ENCODE measurements around the gene RIC8B. TPM values are rescaled to one million over a fixed set of nuclear protein-coding genes. Genes with fewer than 3 reads are reported as not detected.

Gene RIC8B
- total and polyA plus RNA-seq, 7 donors: 5.3 to 27.8 (median 17.6) TPM

GRCh38 chr12:106934277-106934676, 159.8 kb downstream of the RIC8B start:
- 83 to 87% methylated on average over 3 of the region's 3 CpGs for WGBS, 2 donors
- TF ChIP-seq, protein P1, sequence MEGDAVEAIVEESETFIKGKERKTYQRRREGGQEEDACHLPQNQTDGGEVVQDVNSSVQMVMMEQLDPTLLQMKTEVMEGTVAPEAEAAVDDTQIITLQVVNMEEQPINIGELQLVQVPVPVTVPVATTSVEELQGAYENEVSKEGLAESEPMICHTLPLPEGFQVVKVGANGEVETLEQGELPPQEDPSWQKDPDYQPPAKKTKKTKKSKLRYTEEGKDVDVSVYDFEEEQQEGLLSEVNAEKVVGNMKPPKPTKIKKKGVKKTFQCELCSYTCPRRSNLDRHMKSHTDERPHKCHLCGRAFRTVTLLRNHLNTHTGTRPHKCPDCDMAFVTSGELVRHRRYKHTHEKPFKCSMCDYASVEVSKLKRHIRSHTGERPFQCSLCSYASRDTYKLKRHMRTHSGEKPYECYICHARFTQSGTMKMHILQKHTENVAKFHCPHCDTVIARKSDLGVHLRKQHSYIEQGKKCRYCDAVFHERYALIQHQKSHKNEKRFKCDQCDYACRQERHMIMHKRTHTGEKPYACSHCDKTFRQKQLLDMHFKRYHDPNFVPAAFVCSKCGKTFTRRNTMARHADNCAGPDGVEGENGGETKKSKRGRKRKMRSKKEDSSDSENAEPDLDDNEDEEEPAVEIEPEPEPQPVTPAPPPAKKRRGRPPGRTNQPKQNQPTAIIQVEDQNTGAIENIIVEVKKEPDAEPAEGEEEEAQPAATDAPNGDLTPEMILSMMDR (IDR thresholded peaks at IDR 0.05): no peak
- TF ChIP-seq EP300 (IDR thresholded peaks at IDR 0.05) (no peak), POLR2AphosphoS5 (IDR thresholded peaks at IDR 0.05) (no peak), POLR2A (IDR thresholded peaks at IDR 0.05) (no peak)
- Histone ChIP-seq H3K36me3 (no peaks in the 10 kb centered on the region), H3K27me3 (no peaks in the 10 kb centered on the region), H3K4me3 (no peak overlapping the region), H3K27ac (no peak overlapping the region), H3K9me3 (no peaks in the 10 kb centered on the region), H3K4me1 (no peaks in the 10 kb centered on the region)
- no peak for DNase-seq
- intact Hi-C loops (cut with DNase I): no loop called here

Other genes with a start within 250 kb of the RIC8B start
- not detected for gene RFX4, start 191.7 kb upstream of the RIC8B start, total RNA-seq
- gene RFX4, start 191.7 kb upstream of the RIC8B start, polyA plus RNA-seq: under 1 TPM in 1 of 3 donors, not detected in 2; 0.01 TPM
- gene TMEM263, start 181.2 kb downstream of the RIC8B start, total RNA-seq: 10 to 100 TPM; 39.5 to 51.7 (median 46.4) TPM
- 10 to 100 TPM; 12.6 to 21.0 (median 19.8) TPM for gene TMEM263, start 181.2 kb downstream of the RIC8B start, polyA plus RNA-seq
- 10 to 100 TPM; 15.8 to 31.1 (median 21.3) TPM for gene MTERF2, start 212.5 kb downstream of the RIC8B start, total RNA-seq
- gene MTERF2, start 212.5 kb downstream of the RIC8B start, polyA plus RNA-seq: 1 to 10 TPM; 6.6 to 9.0 (median 8.0) TPM

All from sigmoid colon (tissue), 7 donors.